HepG2 (cell line): ENCODE results near the gene NFATC4. TPM values are rescaled to one million over a fixed set of nuclear protein-coding genes. Genes with fewer than 3 reads are reported as not detected.

ENCODE experiments used
- ADNP ChIP-seq: sonication (generic); formaldehyde crosslinking; IDR thresholded peaks from 2 replicates; pipeline ENCODE4 v1.4.0; 2020; ENCODE audit warnings: missing genetic modification reagents
- BORCS8-MEF2B ChIP-seq: sonication (generic); formaldehyde crosslinking; IDR thresholded peaks from 2 replicates; pipeline ENCODE4 v1.8.0; 2022; ENCODE audit warnings: mild to moderate bottlenecking, missing genetic modification reagents
- EEA1 ChIP-seq: sonication (generic); formaldehyde crosslinking; IDR thresholded peaks from 2 replicates; pipeline ENCODE4 v1.5.1; 2020; ENCODE audit warnings: mild to moderate bottlenecking, missing genetic modification reagents, borderline replicate concordance
- ELF4 ChIP-seq: sonication (generic); formaldehyde crosslinking; IDR thresholded peaks from 2 replicates; pipeline ENCODE4 v1.5.0; 2020; ENCODE audit warnings: missing genetic modification reagents, mild to moderate bottlenecking, moderate library complexity, borderline replicate concordance
- KLF9 ChIP-seq: IDR thresholded peaks from 2 replicates; pipeline ENCODE4 v1.6.1; 2016; ENCODE audit warnings: low read depth
- MBNL3 ChIP-seq: fragments of 250-450 bp; sonication (Bioruptor Pico); conservative IDR thresholded peaks from 2 replicates; pipeline ENCODE4 v1.8.0; 2022; ENCODE audit warnings: mild to moderate bottlenecking, inconsistent platforms
- MEIS1 ChIP-seq: sonication (generic); formaldehyde crosslinking; IDR thresholded peaks from 2 replicates; pipeline ENCODE4 v1.9.0; 2021; ENCODE audit warnings: mild to moderate bottlenecking, missing genetic modification reagents, moderate library complexity, borderline replicate concordance
- NR2F6 ChIP-seq, 2 experiments: IDR thresholded peaks; 2 replicates each; pipeline ENCODE4 v1.6.1; 2016; ENCODE audit warnings: antibody characterized with exemption in 1 of 2, mild to moderate bottlenecking in 1 of 2
- PAF1 ChIP-seq: IDR thresholded peaks from 2 replicates; pipeline ENCODE4 v1.6.1; 2016; ENCODE audit warnings: missing genetic modification reagents, missing compliant biosample characterization
- RBAK ChIP-seq: sonication (generic); formaldehyde crosslinking; IDR thresholded peaks from 2 replicates; pipeline ENCODE4 v1.5.1; 2020; ENCODE audit warnings: mild to moderate bottlenecking, missing genetic modification reagents
- ZC3H13 ChIP-seq: sonication (generic); formaldehyde crosslinking; IDR thresholded peaks from 2 replicates; pipeline ENCODE4 v1.8.1; 2023; ENCODE audit warnings: mild to moderate bottlenecking, missing genetic modification reagents, moderate library complexity
- ZEB1 ChIP-seq: IDR thresholded peaks from 2 replicates; pipeline ENCODE4 v1.6.1; 2012; ENCODE audit warnings: mild to moderate bottlenecking, low read depth, inconsistent platforms; ENCODE audit not compliant: insufficient replicate concordance
- ZKSCAN5 ChIP-seq: sonication (generic); formaldehyde crosslinking; IDR thresholded peaks from 2 replicates; pipeline ENCODE4 v1.5.1; 2020; ENCODE audit warnings: mild to moderate bottlenecking, missing genetic modification reagents
- ZNF292 ChIP-seq: sonication (generic); formaldehyde crosslinking; IDR thresholded peaks from 2 replicates; pipeline ENCODE4 v1.8.1; 2022; ENCODE audit warnings: mild to moderate bottlenecking, low read depth, missing genetic modification reagents, borderline replicate concordance
- ZNF335 ChIP-seq: sonication (generic); formaldehyde crosslinking; IDR thresholded peaks from 2 replicates; pipeline ENCODE4 v1.4.0; 2020; ENCODE audit warnings: missing genetic modification reagents
- ZNF780A ChIP-seq: sonication (generic); formaldehyde crosslinking; IDR thresholded peaks from 2 replicates; pipeline ENCODE4 v1.8.0; 2022; ENCODE audit warnings: mild to moderate bottlenecking, missing genetic modification reagents, moderate library complexity
- polyA plus RNA-seq, 8 experiments: library from polyadenylated mRNA; depleted of rRNA in 3 of 8; stranded (reverse) in 7 of 8; unstranded in 1 of 8; fragments of >200 nt; fragmentation: Illumina TruSeq in 4 of 8; extraction: Trizol in 4 of 8; gene quantifications; 2 replicates each; pipeline versions ENCODE4 v1.2.1 to v1.2.3, GENCODE V29; 2011 to 2016; ENCODE audit warnings: low read depth in 4 of 8, missing spikeins in 1 of 8, mixed read lengths in 1 of 8; ENCODE audit not compliant: insufficient read depth in 1 of 8
- total RNA-seq, 5 experiments: library from RNA; depleted of rRNA; stranded (reverse); fragments of >200 nt; fragmentation: Illumina TruSeq; extraction: Trizol; gene quantifications; 2 replicates each; pipeline ENCODE4 v1.2.3, GENCODE V29; 2016; ENCODE audit warnings: low read depth in 1 of 5
- TF ChIP-seq, protein P1 (sequence below): sonication (generic); formaldehyde crosslinking; IDR thresholded peaks from 2 replicates; pipeline ENCODE4 v1.4.0; 2020; ENCODE audit warnings: mild to moderate bottlenecking, low read depth, missing genetic modification reagents
- TF ChIP-seq, protein P2 (sequence below): sonication (generic); formaldehyde crosslinking; IDR thresholded peaks from 2 replicates; pipeline ENCODE4 v1.4.0; 2020; ENCODE audit warnings: missing genetic modification reagents, mild to moderate bottlenecking, borderline replicate concordance
- TF ChIP-seq, protein P3 (sequence below): IDR thresholded peaks from 2 replicates; pipeline ENCODE4 v1.6.1; 2016; ENCODE audit warnings: low read depth, borderline replicate concordance
- TF ChIP-seq, protein P4 (sequence below): sonication (generic); formaldehyde crosslinking; IDR thresholded peaks from 2 replicates; pipeline ENCODE4 v1.5.0; 2020; ENCODE audit warnings: missing genetic modification reagents
- TF ChIP-seq, protein P5 (sequence below): sonication (generic); formaldehyde crosslinking; IDR thresholded peaks from 2 replicates; pipeline ENCODE4 v1.4.0; 2020; ENCODE audit warnings: missing genetic modification reagents, borderline replicate concordance

NFATC4 gene
- total and polyA plus RNA-seq, 2 of the 13 experiments (the other 11 are each of a cell fraction or from before 2014, with no cell fraction given) = 0.04 to 0.15 TPM

DNA sequence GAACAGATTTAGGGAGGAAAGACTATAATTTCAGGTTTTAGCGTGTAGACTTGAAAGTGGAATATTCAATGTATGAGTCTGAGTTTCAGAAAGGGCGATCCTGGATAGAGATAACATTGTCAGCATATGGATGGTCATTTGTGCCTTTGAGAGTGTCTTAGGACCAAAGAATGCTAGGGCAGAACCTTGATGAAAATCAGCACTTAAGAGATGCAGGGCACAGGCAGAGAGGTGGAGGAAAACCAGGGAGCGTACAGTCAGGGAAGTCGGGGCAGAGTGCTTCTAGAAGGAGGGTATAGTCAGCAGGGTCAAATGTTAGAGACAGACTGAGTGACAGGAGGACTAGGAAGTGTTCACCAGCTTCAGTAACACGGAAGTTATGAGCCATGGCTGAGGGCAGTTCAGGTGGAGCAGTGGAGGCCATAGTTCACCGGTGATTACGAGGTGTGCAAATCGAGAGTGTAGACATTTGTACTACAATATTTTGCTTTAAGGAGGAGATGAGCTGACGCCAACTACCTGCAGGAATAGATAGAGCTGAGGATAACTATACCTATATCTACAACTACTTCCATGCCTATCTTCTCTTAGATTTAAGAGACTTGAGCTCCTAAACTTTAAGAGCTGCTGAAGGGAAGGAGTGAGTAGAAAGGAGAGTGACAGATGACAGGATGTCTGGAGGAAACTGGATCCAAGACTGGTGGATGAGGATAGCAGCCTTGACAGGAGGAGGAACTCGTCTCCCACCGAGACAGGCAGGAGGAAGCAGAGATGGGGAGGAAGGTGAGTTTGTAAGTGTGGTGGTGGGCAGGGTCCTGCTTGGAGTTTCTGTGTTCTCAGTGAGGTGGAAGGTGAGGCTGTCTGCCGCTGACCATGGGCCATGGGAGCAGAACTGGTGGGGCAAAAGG lies 55.0 kb downstream of the NFATC4 start (continued):
- TF ChIP-seq PAF1 (no peak), ZNF292 (peak; percentile 34; the same call in 1 of the 2 replicates), MBNL3 (CRISPR knock-in tag) (0 out of 2 replicates have a peak, but pooled peaks have one; percentile 60), ZNF335 (CRISPR knock-in tag) (no peak; the same call in 1 of the 2 replicates), ZNF780A (CRISPR knock-in tag) (no peak), MEIS1 (peak; percentile 65; the same call in 1 of the 2 replicates), BORCS8-MEF2B (peak; percentile 50; the same call in 1 of the 2 replicates), ADNP (no peak), ZC3H13 (CRISPR knock-in tag) (peak; percentile 53; the same call in 1 of the 2 replicates), EEA1 (CRISPR knock-in tag) (no peak), ZKSCAN5 (peak; percentile 66), ZEB1 (no peak), RBAK (CRISPR knock-in tag) (0 out of 2 replicates have a peak, but pooled peaks have one; percentile 37), KLF9 (no peak), ELF4 (CRISPR knock-in tag) (no peak), NR2F6 (IDR thresholded peaks at IDR 0.05) (no peak), NR2F6 (CRISPR knock-in tag; IDR thresholded peaks at IDR 0.05) (peak; percentile 66; the same call in 1 of the 2 replicates)
- TF ChIP-seq, protein P1, sequence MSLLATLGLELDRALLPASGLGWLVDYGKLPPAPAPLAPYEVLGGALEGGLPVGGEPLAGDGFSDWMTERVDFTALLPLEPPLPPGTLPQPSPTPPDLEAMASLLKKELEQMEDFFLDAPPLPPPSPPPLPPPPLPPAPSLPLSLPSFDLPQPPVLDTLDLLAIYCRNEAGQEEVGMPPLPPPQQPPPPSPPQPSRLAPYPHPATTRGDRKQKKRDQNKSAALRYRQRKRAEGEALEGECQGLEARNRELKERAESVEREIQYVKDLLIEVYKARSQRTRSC = 0 out of 2 replicates have a peak, but pooled peaks have one; percentile 68
- TF ChIP-seq, protein P2, sequence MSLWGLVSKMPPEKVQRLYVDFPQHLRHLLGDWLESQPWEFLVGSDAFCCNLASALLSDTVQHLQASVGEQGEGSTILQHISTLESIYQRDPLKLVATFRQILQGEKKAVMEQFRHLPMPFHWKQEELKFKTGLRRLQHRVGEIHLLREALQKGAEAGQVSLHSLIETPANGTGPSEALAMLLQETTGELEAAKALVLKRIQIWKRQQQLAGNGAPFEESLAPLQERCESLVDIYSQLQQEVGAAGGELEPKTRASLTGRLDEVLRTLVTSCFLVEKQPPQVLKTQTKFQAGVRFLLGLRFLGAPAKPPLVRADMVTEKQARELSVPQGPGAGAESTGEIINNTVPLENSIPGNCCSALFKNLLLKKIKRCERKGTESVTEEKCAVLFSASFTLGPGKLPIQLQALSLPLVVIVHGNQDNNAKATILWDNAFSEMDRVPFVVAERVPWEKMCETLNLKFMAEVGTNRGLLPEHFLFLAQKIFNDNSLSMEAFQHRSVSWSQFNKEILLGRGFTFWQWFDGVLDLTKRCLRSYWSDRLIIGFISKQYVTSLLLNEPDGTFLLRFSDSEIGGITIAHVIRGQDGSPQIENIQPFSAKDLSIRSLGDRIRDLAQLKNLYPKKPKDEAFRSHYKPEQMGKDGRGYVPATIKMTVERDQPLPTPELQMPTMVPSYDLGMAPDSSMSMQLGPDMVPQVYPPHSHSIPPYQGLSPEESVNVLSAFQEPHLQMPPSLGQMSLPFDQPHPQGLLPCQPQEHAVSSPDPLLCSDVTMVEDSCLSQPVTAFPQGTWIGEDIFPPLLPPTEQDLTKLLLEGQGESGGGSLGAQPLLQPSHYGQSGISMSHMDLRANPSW (CRISPR knock-in tag) = no peak
- TF ChIP-seq, protein P3, sequence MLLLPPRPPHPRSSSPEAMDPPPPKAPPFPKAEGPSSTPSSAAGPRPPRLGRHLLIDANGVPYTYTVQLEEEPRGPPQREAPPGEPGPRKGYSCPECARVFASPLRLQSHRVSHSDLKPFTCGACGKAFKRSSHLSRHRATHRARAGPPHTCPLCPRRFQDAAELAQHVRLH (CRISPR knock-in tag) = peak; percentile 41; the same call in 1 of the 2 replicates
- TF ChIP-seq, protein P4, sequence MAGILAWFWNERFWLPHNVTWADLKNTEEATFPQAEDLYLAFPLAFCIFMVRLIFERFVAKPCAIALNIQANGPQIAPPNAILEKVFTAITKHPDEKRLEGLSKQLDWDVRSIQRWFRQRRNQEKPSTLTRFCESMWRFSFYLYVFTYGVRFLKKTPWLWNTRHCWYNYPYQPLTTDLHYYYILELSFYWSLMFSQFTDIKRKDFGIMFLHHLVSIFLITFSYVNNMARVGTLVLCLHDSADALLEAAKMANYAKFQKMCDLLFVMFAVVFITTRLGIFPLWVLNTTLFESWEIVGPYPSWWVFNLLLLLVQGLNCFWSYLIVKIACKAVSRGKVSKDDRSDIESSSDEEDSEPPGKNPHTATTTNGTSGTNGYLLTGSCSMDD (CRISPR knock-in tag) = no peak
- TF ChIP-seq, protein P5, sequence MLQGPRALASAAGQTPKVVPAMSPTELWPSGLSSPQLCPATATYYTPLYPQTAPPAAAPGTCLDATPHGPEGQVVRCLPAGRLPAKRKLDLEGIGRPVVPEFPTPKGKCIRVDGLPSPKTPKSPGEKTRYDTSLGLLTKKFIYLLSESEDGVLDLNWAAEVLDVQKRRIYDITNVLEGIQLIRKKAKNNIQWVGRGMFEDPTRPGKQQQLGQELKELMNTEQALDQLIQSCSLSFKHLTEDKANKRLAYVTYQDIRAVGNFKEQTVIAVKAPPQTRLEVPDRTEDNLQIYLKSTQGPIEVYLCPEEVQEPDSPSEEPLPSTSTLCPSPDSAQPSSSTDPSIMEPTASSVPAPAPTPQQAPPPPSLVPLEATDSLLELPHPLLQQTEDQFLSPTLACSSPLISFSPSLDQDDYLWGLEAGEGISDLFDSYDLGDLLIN = no peak
